GM12878 (cell line): Measurements from ENCODE around the gene NTMT2. TPM values are rescaled to one million over a fixed set of nuclear protein-coding genes. Genes with fewer than 3 reads are reported as not detected.

Source experiments
- ATAC-seq: fragments of 200-7000 bp; cut with Tn5 transposase; 3 replicates; pipeline ENCODE4 v1.9.1; 2020; ENCODE audit warnings: mild to moderate bottlenecking, moderate library complexity
- BruUV-seq: library from RNA; stranded (reverse); fragments of 400-500 nt; replicated peaks from 2 replicates; lab custom pipeline; 2021; lab: Mats Ljungman, UMichigan
- CTCF ChIA-PET: fragments of 300-600 bp; sonication (Branson Sonifier 250); formaldehyde crosslinking; extraction: SDS; loops from one replicate; lab custom pipeline; 2021; ENCODE audit warnings: inconsistent platforms; lab: Yijun Ruan, JAX
- POLR2A ChIA-PET: fragments of 350-600 bp; formaldehyde crosslinking; extraction: SDS; loops from one replicate; lab custom pipeline; 2021; ENCODE audit warnings: inconsistent platforms; lab: Charles Lee
- RAD21 ChIA-PET: fragments of 300-600 bp; sonication (Branson Sonifier 250); formaldehyde crosslinking; loops from one replicate; lab custom pipeline; 2023; ENCODE audit warnings: antibody characterized with exemption; ENCODE audit not compliant: unreplicated experiment; lab: Charles Lee
- SMC1A ChIA-PET: fragments of 300-600 bp; sonication (Branson Sonifier 250); formaldehyde crosslinking; loops from one replicate; lab custom pipeline; 2023; ENCODE audit not compliant: unreplicated experiment, uncharacterized antibody; lab: Charles Lee
- DNase-seq: peaks from one replicate; pipeline ENCODE4 v3.0.0-alpha.2; 2011; ENCODE audit warnings: low read depth, low spot score
- FAIRE-seq: peaks from 3 replicates; lab custom pipeline; 2011; peaks lifted over from hg19 to GRCh38; lab: Jason Lieb, UNC
- H2AFZ ChIP-seq: 2 replicates; pipeline ENCODE4 v1.6.0; 2011; ENCODE audit warnings: low read depth, low read length, control low read depth; ENCODE audit not compliant: control insufficient read depth
- H3K27ac ChIP-seq: 2 replicates; pipeline ENCODE4 v1.5.1; 2011; ENCODE audit warnings: control low read depth; ENCODE audit not compliant: control insufficient read depth, insufficient read depth
- H3K27me3 ChIP-seq, 2 experiments: replicated peaks in 1 of 2; 2 replicates each; pipeline versions ENCODE4 v1.6.0 to v1.6.1; 2011; ENCODE audit warnings: low read length in 1 of 2; ENCODE audit not compliant: control insufficient read depth in 2 of 2, insufficient read depth in 2 of 2
- H3K36me3 ChIP-seq, 2 experiments: 2 replicates each; pipeline ENCODE4 v1.5.1; 2011; ENCODE audit warnings: low read length in 1 of 2; ENCODE audit not compliant: control insufficient read depth in 2 of 2, insufficient read depth in 2 of 2
- H3K4me1 ChIP-seq: 2 replicates; pipeline ENCODE4 v1.6.1; 2011; ENCODE audit warnings: mild to moderate bottlenecking, low read length, moderate library complexity, mixed read lengths; ENCODE audit not compliant: control insufficient read depth, insufficient read depth
- H3K4me2 ChIP-seq: 2 replicates; pipeline ENCODE4 v1.6.0; 2011; ENCODE audit warnings: control low read depth; ENCODE audit not compliant: control insufficient read depth, insufficient read depth
- H3K4me3 ChIP-seq: fragments of 200-600 bp; sonication (generic); 2 replicates; pipeline ENCODE4 v1.5.1; 2016
- H3K79me2 ChIP-seq: 2 replicates; pipeline ENCODE4 v1.6.0; 2011; ENCODE audit warnings: low read length; ENCODE audit not compliant: control insufficient read depth, insufficient read depth
- H3K9ac ChIP-seq: 2 replicates; pipeline ENCODE4 v1.8.0; 2011; ENCODE audit warnings: low read length, control low read depth, mixed read lengths; ENCODE audit not compliant: control insufficient read depth, insufficient read depth
- H3K9me3 ChIP-seq: replicated peaks from 3 replicates; pipeline ENCODE4 v1.5.1; 2011; ENCODE audit warnings: mild to moderate bottlenecking, low read length; ENCODE audit not compliant: control insufficient read depth, insufficient read depth
- H4K20me1 ChIP-seq: 2 replicates; pipeline ENCODE4 v1.6.0; 2011; ENCODE audit not compliant: control insufficient read depth, insufficient read depth
- CBX5 ChIP-seq: sonication (generic); IDR thresholded peaks from 2 replicates; pipeline ENCODE4 v1.6.1; 2016; ENCODE audit warnings: low read depth, moderate library complexity, mild to moderate bottlenecking, inconsistent platforms
- FOXK2 ChIP-seq: fragments of 450-650 bp; IDR thresholded peaks from 2 replicates; pipeline ENCODE4 v1.6.1; 2017; ENCODE audit warnings: mild to moderate bottlenecking, moderate library complexity
- HDAC6 ChIP-seq: fragments of 200-600 bp; sonication (generic); IDR thresholded peaks from one replicate; pipeline ENCODE4 v1.8.0; 2017; ENCODE audit warnings: antibody characterized with exemption; ENCODE audit not compliant: unreplicated experiment
- MYC ChIP-seq: IDR thresholded peaks from 2 replicates; pipeline ENCODE4 v1.6.1; 2011; ENCODE audit warnings: mild to moderate bottlenecking, low read length, moderate library complexity, inconsistent platforms; ENCODE audit not compliant: insufficient read depth, insufficient replicate concordance, insufficient read length, severe bottlenecking
- PAX8 ChIP-seq: fragments of 450-650 bp; IDR thresholded peaks from 2 replicates; pipeline ENCODE4 v1.6.1; 2017; ENCODE audit warnings: mild to moderate bottlenecking, moderate library complexity
- TAF1 ChIP-seq: IDR thresholded peaks from 2 replicates; pipeline ENCODE4 v1.6.1; 2011; ENCODE audit warnings: mild to moderate bottlenecking, low read depth, low read length, borderline replicate concordance
- in situ Hi-C: fragments of 300-500 bp; cut with MboI; formaldehyde crosslinking; loops from 9 replicates; pipeline ENCODE4 v1.14.3; 2018; ENCODE audit warnings: mixed read lengths
- intact Hi-C: fragments of 100-400 bp; cut with micrococcal nuclease; formaldehyde crosslinking; loops from one replicate; pipeline ENCODE4 v1.14.2; 2022; ENCODE audit not compliant: unreplicated experiment
- polyA plus RNA-seq, 11 experiments: library from polyadenylated mRNA; depleted of rRNA in 4 of 11; unstranded in 6 of 11; stranded (reverse) in 5 of 11; fragments of >200 nt; fragmentation: Nextera tagmentation in 4 of 11; fragmentation: Illumina TruSeq in 1 of 11; extraction: Ambion mirVana in 4 of 11; extraction: Trizol in 1 of 11; gene quantifications; 1 replicate in 1 of 11; 2 replicates in 10 of 11; pipeline versions ENCODE4 v1.2.1 to v1.2.3, GENCODE V29; 2011 to 2016; ENCODE audit warnings: inconsistent platforms in 2 of 11, missing spikeins in 2 of 11, low read depth in 1 of 11
- total RNA-seq, 4 experiments: library from RNA; depleted of rRNA in 3 of 4; stranded (reverse); fragments of >200 nt in 3 of 4; fragmentation: Illumina TruSeq in 1 of 4; extraction: Trizol in 1 of 4; gene quantifications; 2 replicates each; pipeline versions ENCODE4 v1.2.1 to v1.2.3, GENCODE V29; 2013 to 2021
- TF ChIP-seq, protein P1 (sequence below): IDR thresholded peaks from 2 replicates; pipeline ENCODE4 v1.6.1; 2011; ENCODE audit warnings: mild to moderate bottlenecking, low read depth, low read length, moderate library complexity; ENCODE audit not compliant: insufficient replicate concordance
- TF ChIP-seq, protein P2 (sequence below): fragments of 450-650 bp; formaldehyde crosslinking; IDR thresholded peaks from 2 replicates; pipeline ENCODE4 v1.4.0; 2020; ENCODE audit warnings: mild to moderate bottlenecking, moderate library complexity

Gene NTMT2
- total and polyA plus RNA-seq, 10 of the 15 experiments (the other 5 are each of a cell fraction or from before 2014, with no cell fraction given): not detected

DNA sequence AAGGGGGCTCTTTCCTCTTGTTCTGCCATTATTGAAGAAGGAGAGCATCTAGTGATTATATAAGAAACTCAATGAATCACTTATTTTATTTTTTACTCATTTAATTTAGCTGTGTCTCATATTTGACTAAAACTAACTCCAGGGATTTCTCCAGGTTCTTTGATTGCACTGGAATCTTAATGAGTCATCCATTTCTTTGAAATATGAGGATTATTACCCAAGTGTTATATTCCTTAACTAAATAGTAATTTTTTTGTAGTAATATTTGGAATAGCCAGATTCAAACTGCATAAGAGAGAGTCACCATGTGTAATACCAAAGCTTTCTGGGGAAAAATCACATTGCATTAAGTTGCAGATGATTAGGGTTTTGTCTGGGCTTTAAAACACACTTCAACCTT, 59.5 kb downstream of the NTMT2 start:
- intact Hi-C loops: no loop called here
- H3K4me2 ChIP-seq: no peak overlapping the region
- H3K4me1 ChIP-seq: no peaks in the 10 kb centered on the region
- no peak overlapping the region for H3K4me3 ChIP-seq
- H3K27me3 ChIP-seq: no peaks in the 10 kb centered on the region
- H4K20me1 ChIP-seq: no peaks in the 10 kb centered on the region
- ATAC-seq: no peak
- H3K9me3 ChIP-seq: no peaks in the 10 kb centered on the region; the same call in 1 of the 3 replicates
- POLR2A ChIA-PET: no interaction called here
- H3K9ac ChIP-seq: no peak overlapping the region
- no peak overlapping the region for H3K27ac ChIP-seq
- no peaks in the 10 kb centered on the region for H3K36me3 ChIP-seq
- no peak overlapping the region for H2AFZ ChIP-seq
- SMC1A ChIA-PET: interaction anchor here (0.9 to 1.0 kb wide), 2 partner anchors 11 to 31 kb away, joined by 3 to 4 read pairs; no protein-coding TSS in a partner anchor
- RAD21 ChIA-PET: no interaction called here
- no peaks in the 10 kb centered on the region for H3K79me2 ChIP-seq
- no peak for DNase-seq
- BruUV-seq: no TSS peak
- CTCF ChIA-PET: no interaction called here
- FAIRE-seq: no peak
- no peak for TF ChIP-seq CBX5
- TF ChIP-seq PAX8: no peak
- TF ChIP-seq TAF1: no peak
- TF ChIP-seq MYC: no peak
- no peak for TF ChIP-seq HDAC6
- no peak for TF ChIP-seq FOXK2
- TF ChIP-seq, protein P1, sequence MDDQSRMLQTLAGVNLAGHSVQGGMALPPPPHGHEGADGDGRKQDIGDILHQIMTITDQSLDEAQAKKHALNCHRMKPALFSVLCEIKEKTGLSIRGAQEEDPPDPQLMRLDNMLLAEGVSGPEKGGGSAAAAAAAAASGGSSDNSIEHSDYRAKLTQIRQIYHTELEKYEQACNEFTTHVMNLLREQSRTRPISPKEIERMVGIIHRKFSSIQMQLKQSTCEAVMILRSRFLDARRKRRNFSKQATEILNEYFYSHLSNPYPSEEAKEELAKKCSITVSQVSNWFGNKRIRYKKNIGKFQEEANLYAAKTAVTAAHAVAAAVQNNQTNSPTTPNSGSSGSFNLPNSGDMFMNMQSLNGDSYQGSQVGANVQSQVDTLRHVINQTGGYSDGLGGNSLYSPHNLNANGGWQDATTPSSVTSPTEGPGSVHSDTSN: no peak
- TF ChIP-seq, protein P2, sequence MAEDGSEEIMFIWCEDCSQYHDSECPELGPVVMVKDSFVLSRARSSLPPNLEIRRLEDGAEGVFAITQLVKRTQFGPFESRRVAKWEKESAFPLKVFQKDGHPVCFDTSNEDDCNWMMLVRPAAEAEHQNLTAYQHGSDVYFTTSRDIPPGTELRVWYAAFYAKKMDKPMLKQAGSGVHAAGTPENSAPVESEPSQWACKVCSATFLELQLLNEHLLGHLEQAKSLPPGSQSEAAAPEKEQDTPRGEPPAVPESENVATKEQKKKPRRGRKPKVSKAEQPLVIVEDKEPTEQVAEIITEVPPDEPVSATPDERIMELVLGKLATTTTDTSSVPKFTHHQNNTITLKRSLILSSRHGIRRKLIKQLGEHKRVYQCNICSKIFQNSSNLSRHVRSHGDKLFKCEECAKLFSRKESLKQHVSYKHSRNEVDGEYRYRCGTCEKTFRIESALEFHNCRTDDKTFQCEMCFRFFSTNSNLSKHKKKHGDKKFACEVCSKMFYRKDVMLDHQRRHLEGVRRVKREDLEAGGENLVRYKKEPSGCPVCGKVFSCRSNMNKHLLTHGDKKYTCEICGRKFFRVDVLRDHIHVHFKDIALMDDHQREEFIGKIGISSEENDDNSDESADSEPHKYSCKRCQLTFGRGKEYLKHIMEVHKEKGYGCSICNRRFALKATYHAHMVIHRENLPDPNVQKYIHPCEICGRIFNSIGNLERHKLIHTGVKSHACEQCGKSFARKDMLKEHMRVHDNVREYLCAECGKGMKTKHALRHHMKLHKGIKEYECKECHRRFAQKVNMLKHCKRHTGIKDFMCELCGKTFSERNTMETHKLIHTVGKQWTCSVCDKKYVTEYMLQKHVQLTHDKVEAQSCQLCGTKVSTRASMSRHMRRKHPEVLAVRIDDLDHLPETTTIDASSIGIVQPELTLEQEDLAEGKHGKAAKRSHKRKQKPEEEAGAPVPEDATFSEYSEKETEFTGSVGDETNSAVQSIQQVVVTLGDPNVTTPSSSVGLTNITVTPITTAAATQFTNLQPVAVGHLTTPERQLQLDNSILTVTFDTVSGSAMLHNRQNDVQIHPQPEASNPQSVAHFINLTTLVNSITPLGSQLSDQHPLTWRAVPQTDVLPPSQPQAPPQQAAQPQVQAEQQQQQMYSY (CRISPR knock-in tag): no peak
- in situ Hi-C loops: no loop called here
